ENCODE measurements around the gene MYRFL.

DNA sequence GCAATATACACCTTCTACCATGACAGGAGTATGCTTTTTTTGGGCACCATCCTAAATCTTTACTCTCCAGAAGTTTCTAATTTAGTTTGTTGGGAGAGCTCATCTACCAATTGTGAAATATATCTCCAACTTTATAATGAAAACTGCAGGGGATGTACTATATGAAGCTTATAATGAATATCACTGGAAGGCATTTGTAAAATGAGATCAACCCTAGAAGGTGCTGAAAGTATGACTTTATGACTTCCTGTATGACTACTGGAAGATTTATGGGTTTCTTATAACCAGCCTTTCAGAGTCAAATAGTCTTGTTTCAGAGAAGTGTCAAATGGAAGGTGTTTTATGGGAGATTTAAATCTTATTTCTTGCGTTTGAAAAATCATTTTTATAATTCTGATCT, 122.9 kb downstream of the MYRFL start:
- no peak for TF ChIP-seq EZH2 (IDR thresholded peaks at IDR 0.05; ENCODE audit: borderline replicate concordance, low read length)
- TF ChIP-seq CTCF (IDR thresholded peaks at IDR 0.05; ENCODE audit: low read length), result no peak

Measured in OCI-LY1 (cell line).